ENCODE measurements around the gene FTSJ3.

Gene FTSJ3

GRCh38 chr17:63772801-63773271, 54.6 kb downstream of the FTSJ3 start (continued):
- no peak for TF ChIP-seq ZBTB7A (tag by site-specific recombination; IDR thresholded peaks at IDR 0.05; ENCODE audit: low read depth)
- TF ChIP-seq ZNF239 (tag by site-specific recombination; IDR thresholded peaks at IDR 0.05) = no peak
- no peak for TF ChIP-seq ZNF148 (tag by site-specific recombination; IDR thresholded peaks at IDR 0.05; ENCODE audit: borderline replicate concordance)
- TF ChIP-seq ZBTB26 (tag by site-specific recombination; optimal IDR thresholded peaks at IDR 0.05) = no peak
- no peak for TF ChIP-seq ZNF555 (tag by site-specific recombination; conservative IDR thresholded peaks at IDR 0.05)
- TF ChIP-seq ZNF133 (tag by site-specific recombination; IDR thresholded peaks at IDR 0.05) = 0 out of 2 replicates have a peak, but pooled peaks have one; percentile 16
- TF ChIP-seq KLF10 (tag by site-specific recombination; IDR thresholded peaks at IDR 0.05) = no peak

All from HEK293 (cell line).